H1 (cell line): ENCODE measurements around the gene CTDNEP1. TPM values are rescaled to one million over a fixed set of nuclear protein-coding genes. Genes with fewer than 3 reads are reported as not detected.

Experiments used
- CTCF ChIA-PET: fragments of 300-600 bp; sonication (Branson Sonifier 250); formaldehyde crosslinking; loops from one replicate; lab custom pipeline; 2021; ENCODE audit not compliant: partially characterized antibody; lab: Charles Lee
- POLR2A ChIA-PET: fragments of 300-600 bp; sonication (Branson Sonifier 250); formaldehyde crosslinking; loops from one replicate; lab custom pipeline; 2021; ENCODE audit warnings: inconsistent platforms; ENCODE audit not compliant: partially characterized antibody; lab: Charles Lee
- DNase-seq, 2 experiments: peaks; one replicate each; pipeline versions ENCODE4 v3.0.0 to v3.0.0-alpha.2; 2010 to 2022; ENCODE audit warnings: low spot score in 2 of 2, low read depth in 1 of 2, mixed read lengths in 1 of 2
- FAIRE-seq: peaks from 2 replicates; lab custom pipeline; 2011; peaks lifted over from hg19 to GRCh38; lab: Jason Lieb, UNC
- H2AFZ ChIP-seq: 2 replicates; pipeline ENCODE4 v1.8.1; 2012; ENCODE audit warnings: low read length, inconsistent platforms
- H2AK5ac ChIP-seq: 2 replicates; pipeline ENCODE4 v1.6.1; 2013; ENCODE audit warnings: low read depth, low read length
- H2BK120ac ChIP-seq: replicated peaks from 2 replicates; pipeline ENCODE3; 2013; ENCODE audit warnings: low read depth, low read length, inconsistent platforms
- H2BK12ac ChIP-seq: 2 replicates; pipeline ENCODE4 v1.6.1; 2013; ENCODE audit warnings: low read depth, low read length
- H2BK15ac ChIP-seq: 2 replicates; pipeline ENCODE4 v1.6.1; 2013; ENCODE audit warnings: low read length
- H2BK20ac ChIP-seq: 2 replicates; pipeline ENCODE4 v1.6.1; 2013; ENCODE audit warnings: low read length
- H2BK5ac ChIP-seq: 2 replicates; pipeline ENCODE4 v1.6.1; 2013; ENCODE audit warnings: low read depth, low read length
- H3K14ac ChIP-seq: 2 replicates; pipeline ENCODE4 v1.6.1; 2013; ENCODE audit warnings: inconsistent platforms; ENCODE audit not compliant: insufficient read length
- H3K18ac ChIP-seq: 2 replicates; pipeline ENCODE4 v1.6.1; 2013; ENCODE audit warnings: low read length; ENCODE audit errors: extremely low read depth
- H3K23ac ChIP-seq: 2 replicates; pipeline ENCODE4 v1.6.1; 2013; ENCODE audit warnings: inconsistent platforms; ENCODE audit not compliant: insufficient read length
- H3K23me2 ChIP-seq: 2 replicates; pipeline ENCODE4 v1.6.1; 2013; ENCODE audit warnings: low read depth, low read length
- H3K27ac ChIP-seq: 2 replicates; pipeline ENCODE4 v1.6.1; 2011; ENCODE audit warnings: low read depth, low read length, inconsistent platforms
- H3K27me3 ChIP-seq, 4 experiments: replicated peaks in 1 of 4; 1 replicate in 1 of 4; 2 replicates in 3 of 4; pipeline versions ENCODE4 v1.6.1 to v1.8.1; 2011 to 2013; ENCODE audit warnings: low read length in 3 of 4, mild to moderate bottlenecking in 3 of 4, inconsistent platforms in 2 of 4, mixed read lengths in 2 of 4, moderate library complexity in 1 of 4; ENCODE audit not compliant: control insufficient read depth in 3 of 4, insufficient read depth in 3 of 4; ENCODE audit errors: extremely low read depth in 1 of 4
- H3K36me3 ChIP-seq, 4 experiments: 2 replicates each; pipeline versions ENCODE4 v1.6.1 to v1.8.1; 2011 to 2013; ENCODE audit warnings: mild to moderate bottlenecking in 4 of 4, low read length in 3 of 4, moderate library complexity in 2 of 4, control low read depth in 1 of 4, inconsistent platforms in 1 of 4; ENCODE audit not compliant: insufficient read depth in 4 of 4, control insufficient read depth in 2 of 4
- H3K4ac ChIP-seq: replicated peaks from 2 replicates; pipeline ENCODE3; 2013; ENCODE audit warnings: low read length, low read depth, mixed read lengths, inconsistent platforms; ENCODE audit not compliant: insufficient read length
- H3K4me1 ChIP-seq, 4 experiments: replicated peaks in 1 of 4; 1 replicate in 1 of 4; 2 replicates in 3 of 4; pipeline versions ENCODE4 v1.6.1 to v1.8.1; 2011 to 2013; ENCODE audit warnings: low read length in 3 of 4, inconsistent platforms in 2 of 4, mixed read lengths in 1 of 4; ENCODE audit not compliant: insufficient read depth in 4 of 4, control insufficient read depth in 3 of 4
- H3K4me2 ChIP-seq, 2 experiments: 2 replicates each; pipeline versions ENCODE4 v1.6.1 to v1.8.1; 2011 to 2013; ENCODE audit warnings: low read depth in 2 of 2, low read length in 2 of 2, control low read depth in 1 of 2, inconsistent platforms in 1 of 2, mild to moderate bottlenecking in 1 of 2; ENCODE audit not compliant: insufficient read depth in 1 of 2
- H3K4me3 ChIP-seq, 4 experiments: fragments of 200-600, 300-600 bp in 1 of 4; sonication (generic), shearing (Covaris generic), sonication (Bioruptor Twin) in 1 of 4; 2 replicates each; pipeline versions ENCODE4 v1.5.1 to v1.8.1; 2011 to 2016; ENCODE audit warnings: low read length in 4 of 4, low read depth in 3 of 4, control low read depth in 2 of 4, inconsistent platforms in 2 of 4, mild to moderate bottlenecking in 2 of 4, mixed read lengths in 1 of 4, moderate library complexity in 1 of 4; ENCODE audit not compliant: insufficient read depth in 2 of 4; ENCODE audit errors: extremely low read depth in 1 of 4
- H3K56ac ChIP-seq: replicated peaks from 2 replicates; pipeline ENCODE3; 2013; ENCODE audit warnings: low read depth, mild to moderate bottlenecking, mixed read lengths, low read length, inconsistent platforms; ENCODE audit not compliant: insufficient read length
- H3K79me1 ChIP-seq: 2 replicates; pipeline ENCODE4 v1.6.1; 2013; ENCODE audit warnings: low read depth, low read length, control low read depth
- H3K79me2 ChIP-seq, 2 experiments: 2 replicates each; pipeline versions ENCODE4 v1.6.1 to v1.8.1; 2012 to 2013; ENCODE audit warnings: low read length in 2 of 2, mild to moderate bottlenecking in 2 of 2, inconsistent platforms in 1 of 2; ENCODE audit not compliant: insufficient read depth in 2 of 2, control insufficient read depth in 1 of 2
- H3K9ac ChIP-seq, 4 experiments: replicated peaks in 1 of 4; 1 replicate in 1 of 4; 2 replicates in 3 of 4; pipeline versions ENCODE4 v1.6.1 to v1.8.1; 2011 to 2013; ENCODE audit warnings: low read depth in 3 of 4, low read length in 3 of 4, control low read depth in 2 of 4, mild to moderate bottlenecking in 2 of 4, moderate library complexity in 2 of 4, inconsistent platforms in 1 of 4; ENCODE audit errors: extremely low read depth in 1 of 4
- H3K9me3 ChIP-seq, 2 experiments: 2 replicates each; pipeline versions ENCODE4 v1.6.1 to v1.8.1; 2012 to 2013; ENCODE audit warnings: mild to moderate bottlenecking in 2 of 2, moderate library complexity in 2 of 2, control low read depth in 1 of 2, inconsistent platforms in 1 of 2, low read depth in 1 of 2, low read length in 1 of 2, mixed read lengths in 1 of 2; ENCODE audit not compliant: insufficient read depth in 2 of 2
- H4K20me1 ChIP-seq, 2 experiments: replicated peaks in 1 of 2; 2 replicates each; pipeline versions ENCODE3 to v1.8.1; 2011 to 2013; ENCODE audit warnings: inconsistent platforms in 2 of 2, low read length in 2 of 2, mild to moderate bottlenecking in 1 of 2; ENCODE audit not compliant: insufficient read depth in 2 of 2, control insufficient read depth in 1 of 2
- H4K5ac ChIP-seq: 2 replicates; pipeline ENCODE4 v1.6.1; 2013; ENCODE audit warnings: low read length, low read depth, mixed read lengths, inconsistent platforms; ENCODE audit not compliant: insufficient read length
- H4K8ac ChIP-seq: 2 replicates; pipeline ENCODE4 v1.8.0; 2013; ENCODE audit warnings: mild to moderate bottlenecking, moderate library complexity, low read length, inconsistent platforms; ENCODE audit not compliant: insufficient read depth; ENCODE audit errors: extremely low read depth
- H4K91ac ChIP-seq: replicated peaks from 2 replicates; pipeline ENCODE3; 2013; ENCODE audit warnings: low read length, mixed read lengths, inconsistent platforms; ENCODE audit not compliant: insufficient read length
- ASH2L ChIP-seq: fragments of 200-600, 300-600 bp; sonication (generic); IDR thresholded peaks from one replicate; pipeline ENCODE4 v1.7.1; 2017; ENCODE audit warnings: low read length
- E2F6 ChIP-seq: IDR thresholded peaks from 2 replicates; pipeline ENCODE4 v1.6.1; 2012; ENCODE audit warnings: inconsistent platforms
- JUND ChIP-seq: IDR thresholded peaks from 2 replicates; pipeline ENCODE4 v1.6.1; 2011; ENCODE audit warnings: mild to moderate bottlenecking, improper control_type of control experiment, low read length
- USF2 ChIP-seq: IDR thresholded peaks from 2 replicates; pipeline ENCODE4 v1.6.1; 2011; ENCODE audit warnings: low read length, improper control_type of control experiment
- WGBS, 2 experiments: shearing (Covaris generic) in 1 of 2; methylation state at CpG; one replicate each; pipeline versions ENCODE4 v1.1.6 to v1.1.7; 2013 to 2015; ENCODE audit warnings: low lambda C conversion rate in 2 of 2, mixed read lengths in 2 of 2, inconsistent platforms in 1 of 2, low coverage in 1 of 2, missing lambda C conversion rate in 1 of 2; ENCODE audit not compliant: insufficient replicate concordance in 2 of 2, insufficient coverage in 1 of 2, insufficient read length in 1 of 2; ENCODE audit errors: extremely low coverage in 1 of 2, missing lambda C conversion rate in 1 of 2; 5-methylcytosine and 5-hydroxymethylcytosine counted together
- polyA plus RNA-seq, 7 experiments: library from polyadenylated mRNA; depleted of rRNA in 3 of 7; stranded (reverse) in 5 of 7; unstranded in 2 of 7; fragments of >200 nt in 5 of 7; fragments of 200-250 nt in 2 of 7; gene quantifications; 1 replicate in 5 of 7; 2 replicates in 1 of 7; 4 replicates in 1 of 7; pipeline versions ENCODE4 v1.2.1 to v1.2.3, GENCODE V29; 2011 to 2013; ENCODE audit warnings: missing spikeins in 2 of 7, mixed read lengths in 2 of 7
- total RNA-seq: library from RNA; stranded (reverse); fragmentation: NEBNext Ultra II Directional; extraction: Animal tissue kit (Norgen Biotek cat#: 25700); gene quantifications from 2 replicates; pipeline ENCODE4 v1.2.1, GENCODE V29; 2021

The CTDNEP1 gene
- total and polyA plus RNA-seq, 2 of the 8 experiments (the other 6 are each of a cell fraction or from before 2014, with no cell fraction given): 114 to 123 TPM

DNA sequence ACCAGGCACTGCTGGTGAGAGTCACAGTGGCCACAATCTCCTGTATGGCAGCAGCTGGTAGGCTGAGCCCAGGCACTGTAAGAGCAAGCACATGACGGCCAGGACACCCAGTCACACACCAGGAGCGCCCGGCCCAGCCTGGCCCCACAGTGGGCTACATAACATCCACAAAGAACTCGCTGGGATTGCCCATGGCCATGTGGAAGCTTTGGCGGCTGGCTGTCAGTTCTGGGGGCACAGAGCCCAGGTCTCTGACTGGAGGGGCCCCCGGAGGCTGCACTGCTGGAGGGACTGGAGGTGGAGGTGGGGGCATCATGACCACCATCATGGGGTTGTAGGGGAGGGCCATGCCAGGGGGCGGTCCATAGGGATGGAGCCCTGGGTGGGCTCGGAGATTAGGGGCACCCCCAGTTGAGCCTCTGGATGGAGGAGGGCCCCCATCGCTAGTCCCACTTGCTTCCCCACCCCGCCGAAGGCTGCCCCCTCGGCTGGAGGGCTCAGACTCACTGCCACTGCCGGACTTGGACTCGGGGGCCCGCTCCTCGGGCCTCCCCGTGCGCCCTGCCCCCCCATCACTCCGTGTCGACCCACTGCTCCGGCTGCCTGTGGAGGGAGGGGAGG is 25.7 kb downstream of the CTDNEP1 start:
- peaks cover 16 to 49% of the 10 kb centered on the region in 2 experiments for H4K20me1 ChIP-seq
- POLR2A ChIA-PET: interaction anchor here (1.3 to 10.7 kb wide), 4 partner anchors 12 to 88 kb away, joined by 3 to 386 read pairs (median 30); partner anchors contain the start of genes DVL2, GABARAP, GPS2 and PHF23

More for the DNA sequence above, 25.7 kb downstream of the CTDNEP1 start:
- no peak for FAIRE-seq
- Histone ChIP-seq H4K91ac (no peak overlapping the region), H3K27ac (no peak overlapping the region), H4K8ac (no peak overlapping the region), H3K4me2 (no peak overlapping the region), H2BK5ac (no peak overlapping the region), H2BK12ac (no peak overlapping the region), H2BK15ac (no peak overlapping the region), H3K23me2 (no peaks in the 10 kb centered on the region), H3K23ac (no peak overlapping the region), H2AK5ac (no peak overlapping the region), H3K14ac (no peak overlapping the region), H2BK120ac (no peak overlapping the region), H3K27me3 (no peaks in the 10 kb centered on the region), H4K5ac (no peak overlapping the region), H3K4ac (no peak overlapping the region), H3K18ac (no peak overlapping the region), H2AFZ (no peak overlapping the region), H3K4me1 (peaks cover 0 to 5% (median under 1%) of the 10 kb centered on the region in 4 experiments; a peak in 2 of 7 replicates), H3K4me3 (no peak overlapping the region), H3K79me2 (peaks cover 0 to 9% of the 10 kb centered on the region in 2 experiments; a peak in 2 of 4 replicates), H2BK20ac (no peak overlapping the region), H3K36me3 (peaks cover 28 to 77% (median 66%) of the 10 kb centered on the region in 4 experiments), H3K9ac (no peak overlapping the region), H3K56ac (no peak overlapping the region), H3K9me3 (no peaks in the 10 kb centered on the region), H3K79me1 (peaks cover 2% of the 10 kb centered on the region)
- no peak for DNase-seq
- 94% methylated on average over 15 of the region's 21 CpGs; no CpG with 5 or more reads in 1 of the 2 experiments for WGBS, 2 experiments
- CTCF ChIA-PET: interaction anchor here (1.1 kb wide), 1 partner anchor 12 kb away, joined by 4 read pairs; no protein-coding TSS in a partner anchor
- TF ChIP-seq ASH2L (no peak), E2F6 (no peak), JUND (no peak), USF2 (no peak)
- TF ChIP-seq, all 59 proteins: peak for 0
